A549 (cell line): ENCODE results near the gene GGT5. TPM values are rescaled to one million over a fixed set of nuclear protein-coding genes. Genes with fewer than 3 reads are reported as not detected.
A peak's percentile ranks its signal among the peaks of the same experiment; 100 is the strongest.

Source experiments
- ATAC-seq, 2 experiments: fragments of 200-7000 bp in 1 of 2; fragments of >200 bp in 1 of 2; cut with Nextera tagmentation in 1 of 2; cut with Tn5 transposase in 1 of 2; 3 replicates each; pipeline versions ENCODE4 v1.8.0 to v1.9.1; 2018 to 2020; ENCODE audit warnings: mild to moderate bottlenecking in 1 of 2, moderate library complexity in 1 of 2
- CTCF ChIA-PET: fragments of 300-600 bp; sonication (Branson Sonifier 250); formaldehyde crosslinking; extraction: SDS; loops from one replicate; lab custom pipeline; 2021; ENCODE audit warnings: antibody characterized with exemption, inconsistent platforms; lab: Yijun Ruan, JAX
- POLR2A ChIA-PET: fragments of 350-600 bp; formaldehyde crosslinking; extraction: SDS; loops from one replicate; lab custom pipeline; 2021; ENCODE audit warnings: antibody characterized with exemption, inconsistent platforms; lab: Yijun Ruan, JAX
- DNase-seq, 2 experiments: peaks; one replicate each; pipeline versions ENCODE4 v3.0.0 to v3.0.0-alpha.2; 2011 to 2016; ENCODE audit warnings: low read depth in 1 of 2, low spot score in 1 of 2
- FAIRE-seq: peaks from 2 replicates; lab custom pipeline; 2011; peaks lifted over from hg19 to GRCh38; lab: Jason Lieb, UNC
- H3K27ac ChIP-seq, 2 experiments: fragments of >200 bp; sonication (Bioruptor Twin); formaldehyde crosslinking; 3 replicates each; pipeline ENCODE4 v1.5.1; 2016 to 2017
- H3K4me1 ChIP-seq: fragments of >200 bp; sonication (Bioruptor Twin); formaldehyde crosslinking; 3 replicates; pipeline ENCODE4 v1.6.1; 2016
- H3K4me2 ChIP-seq: fragments of >200 bp; sonication (Bioruptor Twin); formaldehyde crosslinking; 3 replicates; pipeline ENCODE4 v1.6.1; 2016
- H3K4me3 ChIP-seq: fragments of >200 bp; sonication (Bioruptor Twin); formaldehyde crosslinking; 3 replicates; pipeline ENCODE4 v1.5.1; 2016
- H3K9me3 ChIP-seq: fragments of >200 bp; sonication (Bioruptor Twin); formaldehyde crosslinking; 3 replicates; pipeline ENCODE4 v1.6.1; 2016
- BCL3 ChIP-seq: fragments of >200 bp; sonication (Bioruptor Twin); formaldehyde crosslinking; IDR thresholded peaks from 3 replicates; pipeline ENCODE4 v1.6.1; 2016
- BHLHE40 ChIP-seq: IDR thresholded peaks from 2 replicates; pipeline ENCODE4 v1.6.1; 2012; ENCODE audit warnings: low read depth, low read length, inconsistent platforms
- CBX2 ChIP-seq: fragments of 200-600 bp; sonication (generic); IDR thresholded peaks from 2 replicates; pipeline ENCODE4 v1.6.1; 2016; ENCODE audit warnings: low read depth, mild to moderate bottlenecking, borderline replicate concordance
- CEBPB ChIP-seq, 2 experiments: fragments of >200 bp in 1 of 2; sonication (Bioruptor Twin) in 1 of 2; formaldehyde crosslinking in 1 of 2; IDR thresholded peaks; 2 replicates each; pipeline ENCODE4 v1.6.1; 2012 to 2016
- CHD4 ChIP-seq: fragments of 200-600 bp; sonication (generic); IDR thresholded peaks from 2 replicates; pipeline ENCODE4 v1.6.1; 2016; ENCODE audit warnings: antibody characterized with exemption, mild to moderate bottlenecking, borderline replicate concordance
- E2F6 ChIP-seq: IDR thresholded peaks from 2 replicates; pipeline ENCODE4 v1.6.1; 2012; ENCODE audit warnings: low read depth, borderline replicate concordance
- ELK1 ChIP-seq: fragments of 150-350 bp; IDR thresholded peaks from 2 replicates; pipeline ENCODE4 v1.6.1; 2014; ENCODE audit warnings: low read depth, mild to moderate bottlenecking, low read length
- EP300 ChIP-seq, 2 experiments: fragments of >200 bp; sonication (Bioruptor Twin); formaldehyde crosslinking; IDR thresholded peaks; 2 replicates in 1 of 2; 3 replicates in 1 of 2; pipeline ENCODE4 v1.6.1; 2016 to 2017
- ESRRA ChIP-seq: fragments of 150-350 bp; IDR thresholded peaks from 2 replicates; pipeline ENCODE4 v1.6.1; 2014; ENCODE audit warnings: mild to moderate bottlenecking, low read length, borderline replicate concordance
- FOSB ChIP-seq: fragments of 250-450 bp; sonication (Bioruptor Pico); IDR thresholded peaks from 2 replicates; pipeline ENCODE4 v1.5.0; 2020; ENCODE audit warnings: mild to moderate bottlenecking, moderate library complexity
- FOSL2 ChIP-seq, 2 experiments: fragments of 450-650 bp in 1 of 2; fragments of >200 bp in 1 of 2; sonication (Bioruptor Twin) in 1 of 2; formaldehyde crosslinking; IDR thresholded peaks; 2 replicates each; pipeline versions ENCODE4 v1.5.0 to v1.6.1; 2016 to 2020; ENCODE audit warnings: mild to moderate bottlenecking in 1 of 2, moderate library complexity in 1 of 2
- FOXS1 ChIP-seq: fragments of 250-450 bp; sonication (Bioruptor Pico); IDR thresholded peaks from 2 replicates; pipeline ENCODE4 v1.5.0; 2020; ENCODE audit warnings: mild to moderate bottlenecking, moderate library complexity
- GATA3 ChIP-seq: IDR thresholded peaks from 2 replicates; pipeline ENCODE4 v1.6.1; 2012; ENCODE audit warnings: borderline replicate concordance
- HDAC2 ChIP-seq: fragments of 200-600 bp; sonication (generic); IDR thresholded peaks from 2 replicates; pipeline ENCODE4 v1.6.1; 2016
- HES2 ChIP-seq: fragments of >200 bp; sonication (Bioruptor Twin); formaldehyde crosslinking; IDR thresholded peaks from 2 replicates; pipeline ENCODE4 v1.6.1; 2016
- HMGXB4 ChIP-seq: fragments of 250-450 bp; sonication (Bioruptor Pico); IDR thresholded peaks from 2 replicates; pipeline ENCODE4 v1.5.0; 2021; ENCODE audit warnings: mild to moderate bottlenecking, moderate library complexity, borderline replicate concordance
- HOXB5 ChIP-seq: fragments of 250-450 bp; sonication (Bioruptor Pico); IDR thresholded peaks from 2 replicates; pipeline ENCODE4 v1.5.0; 2020; ENCODE audit warnings: mild to moderate bottlenecking, moderate library complexity
- JUN ChIP-seq, 2 experiments: fragments of >200 bp; sonication (Bioruptor Twin); formaldehyde crosslinking; IDR thresholded peaks; 2 replicates in 1 of 2; 3 replicates in 1 of 2; pipeline ENCODE4 v1.6.1; 2016 to 2017
- JUNB ChIP-seq: fragments of >200 bp; sonication (Bioruptor Twin); formaldehyde crosslinking; IDR thresholded peaks from 2 replicates; pipeline ENCODE4 v1.6.1; 2016
- KDM1A ChIP-seq: fragments of 200-600 bp; sonication (generic); IDR thresholded peaks from 2 replicates; pipeline ENCODE4 v1.6.1; 2016; ENCODE audit warnings: low read depth, mild to moderate bottlenecking
- MAFK ChIP-seq: fragments of 450-650 bp; IDR thresholded peaks from 2 replicates; pipeline ENCODE4 v1.6.1; 2014; ENCODE audit not compliant: partially characterized antibody
- MAX ChIP-seq: IDR thresholded peaks from 2 replicates; pipeline ENCODE4 v1.6.1; 2012
- MAZ ChIP-seq: fragments of 150-350 bp; IDR thresholded peaks from 2 replicates; pipeline ENCODE4 v1.6.1; 2014; ENCODE audit warnings: antibody characterized with exemption, low read depth, low read length, borderline replicate concordance
- MYC ChIP-seq: IDR thresholded peaks from 2 replicates; pipeline ENCODE4 v1.6.1; 2012; ENCODE audit warnings: mild to moderate bottlenecking, inconsistent platforms, low read length, improper control_type of control experiment, borderline replicate concordance
- NPAS2 ChIP-seq: fragments of 250-450 bp; sonication (Bioruptor Pico); IDR thresholded peaks from 2 replicates; pipeline ENCODE4 v1.8.0; 2022; ENCODE audit warnings: mild to moderate bottlenecking, moderate library complexity, borderline replicate concordance
- PBX3 ChIP-seq: IDR thresholded peaks from 2 replicates; pipeline ENCODE4 v1.6.1; 2012
- PHF8 ChIP-seq: fragments of 200-600 bp; sonication (generic); IDR thresholded peaks from 2 replicates; pipeline ENCODE4 v1.6.1; 2016; ENCODE audit warnings: low read depth, mild to moderate bottlenecking, antibody characterized with exemption, moderate library complexity, borderline replicate concordance
- RAD21 ChIP-seq, 2 experiments: fragments of >200 bp in 1 of 2; sonication (Bioruptor Twin) in 1 of 2; formaldehyde crosslinking in 1 of 2; IDR thresholded peaks in 1 of 2; conservative IDR thresholded peaks in 1 of 2; 2 replicates in 1 of 2; 3 replicates in 1 of 2; pipeline ENCODE4 v1.6.1; 2012 to 2018; ENCODE audit warnings: inconsistent platforms in 1 of 2
- RARB ChIP-seq: fragments of 250-450 bp; sonication (Bioruptor Pico); IDR thresholded peaks from 2 replicates; pipeline ENCODE4 v1.8.0; 2021; ENCODE audit warnings: mild to moderate bottlenecking, moderate library complexity
- RNF2 ChIP-seq: fragments of 200-600 bp; sonication (generic); IDR thresholded peaks from 2 replicates; pipeline ENCODE4 v1.6.1; 2016; ENCODE audit warnings: low read depth, mild to moderate bottlenecking, antibody characterized with exemption, moderate library complexity, borderline replicate concordance
- SMC3 ChIP-seq: fragments of >200 bp; sonication (Bioruptor Twin); formaldehyde crosslinking; IDR thresholded peaks from 3 replicates; pipeline ENCODE4 v1.6.1; 2018; ENCODE audit warnings: inconsistent platforms
- TFCP2L1 ChIP-seq: fragments of 250-450 bp; sonication (Bioruptor Pico); IDR thresholded peaks from 2 replicates; pipeline ENCODE4 v1.5.0; 2021; ENCODE audit warnings: mild to moderate bottlenecking
- ZC3H11A ChIP-seq: fragments of 450-650 bp; IDR thresholded peaks from 2 replicates; pipeline ENCODE4 v1.6.1; 2014; ENCODE audit warnings: antibody characterized with exemption, mild to moderate bottlenecking
- ZSCAN20 ChIP-seq: fragments of 250-450 bp; sonication (Bioruptor Pico); IDR thresholded peaks from 2 replicates; pipeline ENCODE4 v1.8.0; 2022; ENCODE audit warnings: mild to moderate bottlenecking, moderate library complexity
- WGBS: methylation state at CpG from one replicate; pipeline ENCODE4 v1.1.6; 2017; ENCODE audit errors: missing lambda C conversion rate; 5-methylcytosine and 5-hydroxymethylcytosine counted together
- polyA plus RNA-seq, 4 experiments: library from polyadenylated mRNA; depleted of rRNA in 3 of 4; stranded (reverse); fragments of >200 nt; fragmentation: RNase III in 1 of 4; extraction: RNeasy Plus Mini Kit Qiagen cat#74134 plus additional on column Dnase treatment in 1 of 4; gene quantifications; 2 replicates in 3 of 4; 3 replicates in 1 of 4; pipeline ENCODE4 v1.2.3, GENCODE V29; 2011 to 2017

The GGT5 gene
- polyA plus RNA-seq, 2 of the 4 experiments (the other 2 are of a cell fraction): 2.5 to 3.1 TPM

- DNase-seq (peak; percentile 85 to 96), ATAC-seq (peak; percentile 92 to 98), FAIRE-seq (peak; percentile 81)
- Histone ChIP-seq H3K4me3 (no peak overlapping the region), H3K4me1 (peaks cover 58% of the 10 kb centered on the region), H3K4me2 (peak overlapping the region; percentile 69), H3K27ac (peak overlapping the region; percentile 97 to 100), H3K9me3 (peaks cover 3% of the 10 kb centered on the region; the same call in 1 of the 3 replicates)
- CTCF ChIA-PET: interaction anchor here (1.0 to 3.1 kb wide), 7 partner anchors 18 to 54 kb away, joined by 3 to 21 read pairs (median 3); no protein-coding TSS in a partner anchor
- peak; percentile 40 for TF ChIP-seq SMC3
- peak; percentile 95 for TF ChIP-seq FOSL2 (IDR thresholded peaks at IDR 0.05)
- peak; percentile 97 for TF ChIP-seq FOSL2 (CRISPR knock-in tag; IDR thresholded peaks at IDR 0.05)
- no peak for TF ChIP-seq CBX2
- TF ChIP-seq RARB (CRISPR knock-in tag): no peak; the same call in 1 of the 2 replicates
- peak; percentile 18 to 49; a peak in 3 of 5 replicates for TF ChIP-seq RAD21 (conservative IDR thresholded peaks at IDR 0.05 in 1 of 2, IDR thresholded peaks at IDR 0.05 in 1 of 2)
- TF ChIP-seq TFCP2L1 (CRISPR knock-in tag): no peak
- no peak for TF ChIP-seq E2F6
- no peak for TF ChIP-seq MYC
- TF ChIP-seq PHF8: no peak
- TF ChIP-seq HMGXB4 (CRISPR knock-in tag): no peak
- TF ChIP-seq BCL3: peak; percentile 94
- no peak for TF ChIP-seq BHLHE40
- TF ChIP-seq GATA3: peak; percentile 97
- no peak for TF ChIP-seq RNF2
- TF ChIP-seq MAX: peak; percentile 59
- no peak for TF ChIP-seq ELK1
- peak; percentile 99 to 100 for TF ChIP-seq JUN (IDR thresholded peaks at IDR 0.05)
- no peak for TF ChIP-seq ZSCAN20 (CRISPR knock-in tag)
- no peak for TF ChIP-seq CHD4
- no peak for TF ChIP-seq MAFK
- peak; percentile 99 for TF ChIP-seq JUNB
- no peak for TF ChIP-seq KDM1A
- TF ChIP-seq ESRRA: peak; percentile 86; the same call in 1 of the 2 replicates
- peak; percentile 96 to 100 for TF ChIP-seq EP300 (IDR thresholded peaks at IDR 0.05)
- peak; percentile 76; the same call in 1 of the 2 replicates for TF ChIP-seq FOXS1 (CRISPR knock-in tag)
- peak; percentile 99 for TF ChIP-seq CEBPB (IDR thresholded peaks at IDR 0.05)
- TF ChIP-seq HES2: peak; percentile 97
- no peak for TF ChIP-seq NPAS2
- no peak for TF ChIP-seq HOXB5 (CRISPR knock-in tag)
- no peak for TF ChIP-seq ZC3H11A
- peak; percentile 68 for TF ChIP-seq PBX3
- no peak for TF ChIP-seq MAZ
- TF ChIP-seq HDAC2: no peak
- 0 out of 2 replicates have a peak, but pooled peaks have one; percentile 16 for TF ChIP-seq FOSB (CRISPR knock-in tag)
- WGBS: 5% methylated on average over 2 of the region's 2 CpGs
- POLR2A ChIA-PET: interaction anchor here (0.9 to 1.0 kb wide), 2 partner anchors 39 to 197 kb away, joined by 3 read pairs; partner anchors contain the start of gene CABIN1
Observed at GRCh38 chr22:24208012-24208749, 36.7 kb downstream of the GGT5 start.
